ENCODE data around the gene MT1B. TPM values are rescaled to one million over a fixed set of nuclear protein-coding genes. Genes with fewer than 3 reads are reported as not detected.
"Not testable (repeated sequence)": the region's sequence is repeated elsewhere in the genome, so short reads cannot be mapped to it uniquely, and the experiment has no call there.

Gene MT1B
- total and polyA plus RNA-seq, 4 donors: not detected

GRCh38 chr16:56672761-56673536, 21.3 kb downstream of the MT1B start:
- intact Hi-C loops (cut with DNase I): no loop called here

DNA sequence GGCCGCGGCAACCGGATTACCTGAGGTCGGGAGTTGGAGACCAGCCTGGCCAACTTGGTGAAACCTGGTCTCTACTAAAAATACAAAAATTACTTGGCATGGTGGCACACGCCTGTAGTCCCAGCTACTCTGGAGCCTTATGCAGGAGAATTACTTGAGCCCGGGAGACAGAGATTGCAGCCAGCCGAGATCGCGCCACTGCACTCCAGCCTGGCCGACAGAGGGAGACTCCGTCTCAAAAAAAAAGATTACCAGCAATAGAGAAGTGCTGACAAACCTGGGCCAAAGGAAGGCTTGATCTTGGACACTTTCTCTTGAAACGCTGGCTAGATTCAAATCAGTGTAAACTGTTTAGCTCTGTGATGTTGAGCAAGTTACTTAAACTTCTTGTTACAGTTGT, 22.2 kb downstream of the MT1B start:
- Histone ChIP-seq H3K9me3 (ENCODE audit: control insufficient read depth, low read length) (no peaks in the 10 kb centered on the region), H3K27ac (ENCODE audit: low read depth in 1 of 2, low read length in 2 of 2) (no peak overlapping the region), H3K36me3 (ENCODE audit: control insufficient read depth in 1 of 2, insufficient read depth in 2 of 2, low read length in 1 of 2) (no peaks in the 10 kb centered on the region), H3K4me3 (ENCODE audit: low read length in 2 of 2) (no peak overlapping the region), H3K27me3 (ENCODE audit: control insufficient read depth in 1 of 2, insufficient read depth in 2 of 2, low read length in 1 of 2) (no peaks in the 10 kb centered on the region), H3K4me1 (ENCODE audit: control insufficient read depth in 1 of 2, insufficient read depth in 2 of 2, low read length in 2 of 2) (no peaks in the 10 kb centered on the region)
- no peak for ATAC-seq (ENCODE audit: low FRiP score)
- intact Hi-C loops (cut with DNase I): loop anchor here in 1 of 2 donors (2.0 kb wide), 1 partner anchor 29 kb away; no protein-coding TSS in a partner anchor
- WGBS, 2 donors: 44 to 46% methylated on average over 12 of the region's 12 CpGs
- DNase-seq: no peak

More at GRCh38 chr16:56672761-56673536, 21.3 kb downstream of the MT1B start:
- 89% methylated on average over 11 of the region's 11 CpGs for WGBS, 2 donors
- Histone ChIP-seq H3K27me3 (ENCODE audit: control insufficient read depth in 1 of 2, insufficient read depth in 2 of 2, low read length in 1 of 2) (no peaks in the 10 kb centered on the region), H3K27ac (ENCODE audit: low read depth in 1 of 2, low read length in 2 of 2) (no peak overlapping the region), H3K36me3 (ENCODE audit: control insufficient read depth in 1 of 2, insufficient read depth in 2 of 2, low read length in 1 of 2) (no peaks in the 10 kb centered on the region), H3K4me1 (ENCODE audit: control insufficient read depth in 1 of 2, insufficient read depth in 2 of 2, low read length in 2 of 2) (no peaks in the 10 kb centered on the region), H3K4me3 (ENCODE audit: low read length in 2 of 2) (no peak overlapping the region), H3K9me3 (ENCODE audit: control insufficient read depth, low read length) (no peaks in the 10 kb centered on the region)
- ATAC-seq (ENCODE audit: low FRiP score): no peak
- no peak for DNase-seq

DNA sequence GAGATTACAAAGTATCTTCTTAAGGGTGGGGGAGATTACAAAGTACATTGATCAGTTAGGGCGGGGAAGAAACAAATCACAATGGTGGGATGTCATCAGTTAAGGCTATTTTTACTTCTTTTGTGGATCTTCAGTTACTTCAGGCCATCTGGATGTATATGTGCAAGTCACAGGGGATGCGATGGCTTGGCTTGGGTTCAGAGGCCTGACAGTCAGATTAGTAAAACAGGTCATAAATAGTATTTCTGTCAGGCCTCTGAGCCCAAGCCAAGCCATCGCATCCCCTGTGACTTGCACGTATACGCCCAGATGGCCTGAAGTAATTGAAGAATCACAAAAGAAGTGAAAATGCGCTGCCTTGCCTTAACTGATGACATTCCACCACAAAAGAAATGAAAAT, 22.9 kb downstream of the MT1B start:
- WGBS, 2 donors: 94 to 96% methylated on average over 6 of the region's 6 CpGs
- not testable (repeated sequence) for H3K27me3 ChIP-seq (ENCODE audit: control insufficient read depth in 1 of 2, insufficient read depth in 2 of 2, low read length in 1 of 2)

GRCh38 chr16:56675685-56676210, 24.1 kb downstream of the MT1B start:
- H3K27me3 ChIP-seq (ENCODE audit: control insufficient read depth in 1 of 2, insufficient read depth in 2 of 2, low read length in 1 of 2): no peaks in the 10 kb centered on the region
- 8 to 9% methylated on average over 18 to 32 of the region's 32 CpGs for WGBS, 2 donors
- H3K9me3 ChIP-seq (ENCODE audit: control insufficient read depth, low read length): no peaks in the 10 kb centered on the region
- no peak overlapping the region for H3K4me3 ChIP-seq (ENCODE audit: low read length in 2 of 2)
- intact Hi-C loops (cut with DNase I): loop anchor here in 1 of 2 donors (2.0 kb wide), 1 partner anchor 27 kb away; no protein-coding TSS in a partner anchor
- H3K4me1 ChIP-seq (ENCODE audit: control insufficient read depth in 1 of 2, insufficient read depth in 2 of 2, low read length in 2 of 2): no peaks in the 10 kb centered on the region
- H3K36me3 ChIP-seq (ENCODE audit: control insufficient read depth in 1 of 2, insufficient read depth in 2 of 2, low read length in 1 of 2): no peaks in the 10 kb centered on the region
- DNase-seq (no peak), ATAC-seq (ENCODE audit: low FRiP score) (peak; percentile 53)
- no peak overlapping the region for H3K27ac ChIP-seq (ENCODE audit: low read depth in 1 of 2, low read length in 2 of 2)

More for the DNA sequence above, 22.9 kb downstream of the MT1B start:
- H3K9me3 ChIP-seq (ENCODE audit: control insufficient read depth, low read length); ATAC-seq (ENCODE audit: low FRiP score); H3K27ac ChIP-seq (ENCODE audit: low read depth in 1 of 2, low read length in 2 of 2); H3K36me3 ChIP-seq (ENCODE audit: control insufficient read depth in 1 of 2, insufficient read depth in 2 of 2, low read length in 1 of 2); H3K4me3 ChIP-seq (ENCODE audit: low read length in 2 of 2); H3K4me1 ChIP-seq (ENCODE audit: control insufficient read depth in 1 of 2, insufficient read depth in 2 of 2, low read length in 2 of 2); DNase-seq: not testable (repeated sequence)
- intact Hi-C loops (cut with DNase I): loop anchor here in 1 of 2 donors (2.0 kb wide), 1 partner anchor 28 kb away; no protein-coding TSS in a partner anchor

DNA sequence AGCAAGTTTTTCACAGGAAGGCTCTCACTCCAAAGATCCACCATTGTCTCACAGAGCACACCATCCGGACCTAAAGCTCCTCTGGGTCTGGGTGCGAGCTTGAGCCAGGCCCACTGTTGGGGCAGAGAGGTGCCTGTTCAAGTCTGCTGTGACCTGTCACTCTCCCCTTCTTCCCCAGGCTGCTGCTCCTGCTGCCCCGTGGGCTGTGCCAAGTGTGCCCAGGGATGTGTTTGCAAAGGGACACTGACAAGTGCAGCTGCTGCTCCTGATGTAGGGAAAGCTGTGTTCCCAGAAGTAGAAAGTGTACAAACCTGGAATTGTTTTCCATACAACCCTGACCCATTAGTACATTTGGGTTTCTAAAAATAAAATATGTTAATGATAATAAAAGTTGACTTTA, 25.8 kb downstream of the MT1B start:
- Histone ChIP-seq H3K27ac (ENCODE audit: low read depth in 1 of 2, low read length in 2 of 2) (no peak overlapping the region), H3K4me1 (ENCODE audit: control insufficient read depth in 1 of 2, insufficient read depth in 2 of 2, low read length in 2 of 2) (no peaks in the 10 kb centered on the region), H3K9me3 (ENCODE audit: control insufficient read depth, low read length) (no peaks in the 10 kb centered on the region), H3K27me3 (ENCODE audit: control insufficient read depth in 1 of 2, insufficient read depth in 2 of 2, low read length in 1 of 2) (no peaks in the 10 kb centered on the region), H3K4me3 (ENCODE audit: low read length in 2 of 2) (no peak overlapping the region), H3K36me3 (ENCODE audit: control insufficient read depth in 1 of 2, insufficient read depth in 2 of 2, low read length in 1 of 2) (no peaks in the 10 kb centered on the region)
- DNase-seq: no peak
- ATAC-seq (ENCODE audit: low FRiP score): no peak
- intact Hi-C loops (cut with DNase I): no loop called here
- 62 to 64% methylated on average over 3 of the region's 3 CpGs for WGBS, 2 donors

- WGBS, 2 donors: 95 to 96% methylated on average over 3 of the region's 3 CpGs
- ATAC-seq (ENCODE audit: low FRiP score) (no peak), DNase-seq (no peak)
- intact Hi-C loops (cut with DNase I): no loop called here
- H3K36me3 ChIP-seq (ENCODE audit: control insufficient read depth in 1 of 2, insufficient read depth in 2 of 2, low read length in 1 of 2): no peaks in the 10 kb centered on the region
- no peaks in the 10 kb centered on the region for H3K9me3 ChIP-seq (ENCODE audit: control insufficient read depth, low read length)
- H3K4me3 ChIP-seq (ENCODE audit: low read length in 2 of 2): no peak overlapping the region
- no peaks in the 10 kb centered on the region for H3K27me3 ChIP-seq (ENCODE audit: control insufficient read depth in 1 of 2, insufficient read depth in 2 of 2, low read length in 1 of 2)
- no peaks in the 10 kb centered on the region for H3K4me1 ChIP-seq (ENCODE audit: control insufficient read depth in 1 of 2, insufficient read depth in 2 of 2, low read length in 2 of 2)
- H3K27ac ChIP-seq (ENCODE audit: low read depth in 1 of 2, low read length in 2 of 2): no peak overlapping the region
Measured at GRCh38 chr16:56679078-56679730, 27.5 kb downstream of the MT1B start.

DNA sequence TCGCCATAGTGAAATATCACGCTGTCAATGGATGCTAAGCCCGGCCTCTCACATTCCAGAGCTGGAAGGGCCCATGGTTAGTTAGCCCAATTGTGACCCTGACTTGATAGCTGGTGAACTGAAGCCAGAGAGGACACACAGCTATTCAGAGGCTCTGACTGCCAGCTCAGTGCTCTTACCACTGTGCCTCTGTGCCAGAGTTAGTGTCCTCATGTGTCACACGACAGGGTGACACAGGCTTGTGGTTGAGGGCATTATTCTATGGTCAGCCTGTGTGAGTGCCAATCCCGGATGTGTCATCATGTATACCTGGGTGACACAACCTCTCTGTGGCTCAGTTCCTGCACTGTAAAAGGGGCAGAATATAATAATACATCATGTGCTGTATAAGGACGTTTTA, 28.1 kb downstream of the MT1B start:
- no peak for ATAC-seq (ENCODE audit: low FRiP score)
- Histone ChIP-seq H3K27me3 (ENCODE audit: control insufficient read depth in 1 of 2, insufficient read depth in 2 of 2, low read length in 1 of 2) (no peaks in the 10 kb centered on the region), H3K36me3 (ENCODE audit: control insufficient read depth in 1 of 2, insufficient read depth in 2 of 2, low read length in 1 of 2) (no peaks in the 10 kb centered on the region), H3K4me1 (ENCODE audit: control insufficient read depth in 1 of 2, insufficient read depth in 2 of 2, low read length in 2 of 2) (no peaks in the 10 kb centered on the region), H3K27ac (ENCODE audit: low read depth in 1 of 2, low read length in 2 of 2) (no peak overlapping the region), H3K4me3 (ENCODE audit: low read length in 2 of 2) (no peak overlapping the region), H3K9me3 (ENCODE audit: control insufficient read depth, low read length) (no peaks in the 10 kb centered on the region)
- DNase-seq: no peak
- WGBS, 2 donors: 90 to 96% methylated on average over 6 of the region's 6 CpGs
- intact Hi-C loops (cut with DNase I): loop anchor here (5.0 kb wide), 2 partner anchors 38 to 73 kb away; partner anchors contain the start of gene MT2A (in 1 of the 2)

GRCh38 chr16:56681939-56682702, 30.4 kb downstream of the MT1B start, which contains the start of gene MT1X:
Gene MT1X, plus strand, starts transcription at chr16:56682470. Its CDS starts 71 bp downstream, at chr16:56682541.
- Histone ChIP-seq H3K27me3 (ENCODE audit: control insufficient read depth in 1 of 2, insufficient read depth in 2 of 2, low read length in 1 of 2) (no peaks in the 10 kb centered on the region), H3K4me3 (ENCODE audit: low read length in 2 of 2) (peak within 1 kb of the TSS; percentile 55 to 66), H3K27ac (ENCODE audit: low read depth in 1 of 2, low read length in 2 of 2) (peak within 1 kb of the TSS in 1 of 2 donors; percentile 48), H3K4me1 (ENCODE audit: control insufficient read depth in 1 of 2, insufficient read depth in 2 of 2, low read length in 2 of 2) (no peaks in the 10 kb centered on the region), H3K9me3 (ENCODE audit: control insufficient read depth, low read length) (no peaks in the 10 kb centered on the region), H3K36me3 (ENCODE audit: control insufficient read depth in 1 of 2, insufficient read depth in 2 of 2, low read length in 1 of 2) (no peaks in the 10 kb centered on the region)
- ATAC-seq (ENCODE audit: low FRiP score) (peak; percentile 98), DNase-seq (peak; percentile 96 to 97)
- intact Hi-C loops (cut with DNase I): loop anchor here (5.0 kb wide), 2 partner anchors 40 to 75 kb away; partner anchors contain the start of gene MT2A (in 1 of the 2)
- 0% methylated on average over 46 to 49 of the region's 49 CpGs for WGBS, 2 donors
